ENCODE results near the gene CLDN15.

DNA sequence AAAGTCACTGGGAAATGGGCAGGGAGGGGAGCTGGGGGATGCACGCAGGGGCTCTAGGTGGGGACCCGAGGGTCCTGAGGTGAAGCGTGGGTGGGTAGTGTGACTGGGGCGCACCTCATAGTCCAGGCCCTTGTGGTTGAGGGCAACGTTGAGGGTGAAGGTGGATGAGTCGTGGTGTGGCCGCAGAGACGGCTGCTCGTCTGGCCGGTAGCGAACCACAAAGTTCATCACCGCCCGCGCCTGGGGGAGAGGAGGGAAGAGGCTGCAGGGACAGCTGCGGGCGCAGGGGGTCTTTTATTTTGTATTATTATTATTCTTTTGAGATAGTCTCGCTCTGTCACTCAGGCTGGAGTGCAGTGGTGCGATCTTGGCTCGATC is 30.9 kb downstream of the CLDN15 start:
- no peak for TF ChIP-seq POLR2A (IDR thresholded peaks at IDR 0.05)
- TF ChIP-seq, protein P1, sequence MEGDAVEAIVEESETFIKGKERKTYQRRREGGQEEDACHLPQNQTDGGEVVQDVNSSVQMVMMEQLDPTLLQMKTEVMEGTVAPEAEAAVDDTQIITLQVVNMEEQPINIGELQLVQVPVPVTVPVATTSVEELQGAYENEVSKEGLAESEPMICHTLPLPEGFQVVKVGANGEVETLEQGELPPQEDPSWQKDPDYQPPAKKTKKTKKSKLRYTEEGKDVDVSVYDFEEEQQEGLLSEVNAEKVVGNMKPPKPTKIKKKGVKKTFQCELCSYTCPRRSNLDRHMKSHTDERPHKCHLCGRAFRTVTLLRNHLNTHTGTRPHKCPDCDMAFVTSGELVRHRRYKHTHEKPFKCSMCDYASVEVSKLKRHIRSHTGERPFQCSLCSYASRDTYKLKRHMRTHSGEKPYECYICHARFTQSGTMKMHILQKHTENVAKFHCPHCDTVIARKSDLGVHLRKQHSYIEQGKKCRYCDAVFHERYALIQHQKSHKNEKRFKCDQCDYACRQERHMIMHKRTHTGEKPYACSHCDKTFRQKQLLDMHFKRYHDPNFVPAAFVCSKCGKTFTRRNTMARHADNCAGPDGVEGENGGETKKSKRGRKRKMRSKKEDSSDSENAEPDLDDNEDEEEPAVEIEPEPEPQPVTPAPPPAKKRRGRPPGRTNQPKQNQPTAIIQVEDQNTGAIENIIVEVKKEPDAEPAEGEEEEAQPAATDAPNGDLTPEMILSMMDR (IDR thresholded peaks at IDR 0.05), result no peak

All from prostate gland (tissue), 2 donors.